ENCODE data around the gene SAC3D1. TPM values are rescaled to one million over a fixed set of nuclear protein-coding genes. Genes with fewer than 3 reads are reported as not detected.

Gene SAC3D1
- total RNA-seq: 10 to 100 TPM; 24.8 to 27.1 TPM
- 12.0 TPM for polyA plus RNA-seq

GRCh38 chr11:65040847-65041622, at the start of gene SAC3D1:
SAC3D1 (plus strand) TSS chr11:65041210; CDS start chr11:65041293, 83 bp downstream.
- CTCF ChIA-PET: interaction anchor here (0.7 to 2.3 kb wide), 9 partner anchors 12 to 739 kb away, joined by 3 to 10 read pairs (median 4); partner anchors contain the start of genes ARL2 and SLC25A45
- H3K36me3 ChIP-seq (ENCODE audit: insufficient read depth, low read length): no peaks in the 10 kb centered on the region
- peak within 1 kb of the TSS; percentile 63 for H3K4me3 ChIP-seq (ENCODE audit: low read length)
- Mint-ChIP-seq H3K4me1 (peaks cover 8 to 19% (median 14%) of the 10 kb centered on the region in 3 donors), H3K9me3 (no peaks in the 10 kb centered on the region), H3K27ac (peak within 1 kb of the TSS; percentile 83 to 95 (median 88)), H3K36me3 (peaks cover 0 to 31% (median 0%) of the 10 kb centered on the region in 3 donors), H3K27me3 (no peaks in the 10 kb centered on the region), H3K4me3 (peak within 1 kb of the TSS; percentile 90 to 95 (median 93))
- H3K27me3 ChIP-seq (ENCODE audit: insufficient read depth, low read length, poor library complexity, severe bottlenecking): no peaks in the 10 kb centered on the region
- DNase-seq: peak; percentile 80 to 91 (median 85)
- H3K4me1 ChIP-seq (ENCODE audit: insufficient read depth, low read length): peaks cover 8% of the 10 kb centered on the region
- POLR2A ChIA-PET: interaction anchor here (0.8 to 2.6 kb wide), 8 partner anchors 9 to 818 kb away, joined by 3 to 14 read pairs (median 4); partner anchors contain the start of genes ARL2, SNX15, SYVN1 and ZNHIT2
- H3K9me3 ChIP-seq (ENCODE audit: low read length): no peaks in the 10 kb centered on the region
- peak within 1 kb of the TSS; percentile 72 for H3K27ac ChIP-seq (ENCODE audit: low read depth, low read length)

DNA sequence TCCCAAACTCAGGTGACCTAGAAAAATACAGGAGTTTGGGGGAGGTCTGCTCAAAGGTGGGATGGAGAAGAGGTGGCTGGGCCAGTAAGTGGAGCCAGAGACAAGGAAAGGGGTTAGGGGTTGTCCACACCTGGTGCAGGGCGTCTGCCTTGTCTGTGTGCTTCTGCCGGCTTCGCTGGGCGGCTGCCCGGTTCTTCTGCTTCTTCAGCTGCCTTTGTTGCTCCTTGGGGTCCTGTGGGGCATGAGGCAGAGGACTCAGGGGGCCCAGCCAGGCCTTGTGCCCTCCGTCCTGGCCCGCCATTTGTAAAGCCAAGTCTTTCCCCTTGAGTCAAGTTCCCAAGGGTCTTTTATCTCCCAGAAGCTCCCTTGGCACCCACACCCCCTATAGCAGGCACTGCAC, 46.7 kb upstream of the SAC3D1 start:
- no peaks in the 10 kb centered on the region for H3K36me3 ChIP-seq (ENCODE audit: insufficient read depth, low read length)
- H3K36me3 Mint-ChIP-seq: no peaks in the 10 kb centered on the region
- H3K4me1 Mint-ChIP-seq: peaks cover 9 to 19% (median 14%) of the 10 kb centered on the region in 3 donors
- peaks cover 16% of the 10 kb centered on the region for H3K4me1 ChIP-seq (ENCODE audit: insufficient read depth, low read length)
- POLR2A ChIA-PET: no interaction called here
- CTCF ChIA-PET: no interaction called here
- no peaks in the 10 kb centered on the region for H3K27me3 ChIP-seq (ENCODE audit: insufficient read depth, low read length, poor library complexity, severe bottlenecking)
- H3K4me3 Mint-ChIP-seq: no peak overlapping the region
- no peak overlapping the region for H3K4me3 ChIP-seq (ENCODE audit: low read length)
- no peak overlapping the region for H3K27ac ChIP-seq (ENCODE audit: low read depth, low read length)
- H3K9me3 ChIP-seq (ENCODE audit: low read length): no peaks in the 10 kb centered on the region
- peak overlapping the region in 1 of 8 donors; percentile 22 for H3K27ac Mint-ChIP-seq
- DNase-seq: no peak
- H3K27me3 Mint-ChIP-seq: peaks cover 0 to 6% of the 10 kb centered on the region in 2 donors
- H3K9me3 Mint-ChIP-seq: no peaks in the 10 kb centered on the region

- H3K27ac Mint-ChIP-seq: peak overlapping the region in 1 of 8 donors; percentile 29
- no peaks in the 10 kb centered on the region for H3K9me3 ChIP-seq (ENCODE audit: low read length)
Observed at GRCh38 chr11:64996327-64996709, 44.7 kb upstream of the SAC3D1 start.

DNA sequence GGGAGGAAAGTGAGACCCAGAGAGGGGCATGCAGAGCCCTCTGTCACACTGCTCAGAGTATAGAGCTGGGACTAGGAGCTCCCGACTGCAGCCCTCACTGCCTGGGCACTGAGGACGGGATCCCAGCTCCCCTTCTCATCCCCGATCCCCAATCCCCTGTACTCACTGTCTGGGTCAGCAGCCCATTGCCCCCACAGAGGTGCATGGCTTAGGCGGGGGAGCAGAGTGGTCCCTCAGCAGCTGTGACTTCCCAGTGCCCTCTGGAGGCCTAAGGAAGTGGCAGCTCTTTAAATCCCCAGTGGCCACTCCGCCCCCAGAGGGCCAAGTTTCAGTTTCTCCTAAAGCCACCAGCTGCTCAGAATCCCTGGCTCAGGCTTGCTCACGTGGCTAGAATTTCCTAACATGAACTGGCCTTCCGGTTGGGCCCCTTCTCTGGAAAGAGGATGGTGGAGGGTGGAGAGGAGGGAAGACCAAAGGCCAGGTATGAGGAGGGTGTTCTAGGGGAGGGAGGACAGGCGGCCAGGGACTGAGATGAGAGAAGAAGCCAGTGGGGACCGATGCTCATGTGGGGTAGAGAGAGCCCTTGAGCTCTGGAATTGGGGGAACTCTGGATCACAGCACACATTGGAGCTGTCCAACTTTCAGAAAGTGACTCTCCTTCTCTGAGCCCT, 44.2 kb upstream of the SAC3D1 start, which contains the start of gene BATF2:
BATF2 (minus strand) TSS at position 262 of the 671 bp plus-strand sequence; CDS start at position 205, 57 bp downstream.
- no peak within 1 kb of the TSS for H3K4me3 ChIP-seq (ENCODE audit: low read length)
- DNase-seq: no peak

More at GRCh38 chr11:64996327-64996709, 44.7 kb upstream of the SAC3D1 start:
- Mint-ChIP-seq H3K9me3 (no peaks in the 10 kb centered on the region), H3K36me3 (no peaks in the 10 kb centered on the region), H3K27me3 (peaks cover 0 to 7% of the 10 kb centered on the region in 2 donors), H3K4me3 (no peak overlapping the region), H3K4me1 (peaks cover 5 to 12% (median 6%) of the 10 kb centered on the region in 3 donors)
- H3K4me3 ChIP-seq (ENCODE audit: low read length): no peak overlapping the region
- ChIA-PET POLR2A (interaction anchor here (0.7 kb wide), 1 partner anchor 17 kb away, joined by 3 read pairs; no protein-coding TSS in a partner anchor), CTCF (interaction anchor here (1.7 kb wide), 1 partner anchor 17 kb away, joined by 5 read pairs; no protein-coding TSS in a partner anchor)
- H3K27me3 ChIP-seq (ENCODE audit: insufficient read depth, low read length, poor library complexity, severe bottlenecking): no peaks in the 10 kb centered on the region
- DNase-seq: no peak
- H3K4me1 ChIP-seq (ENCODE audit: insufficient read depth, low read length): peaks cover 9% of the 10 kb centered on the region
- H3K27ac ChIP-seq (ENCODE audit: low read depth, low read length): peak overlapping the region; percentile 35
- H3K36me3 ChIP-seq (ENCODE audit: insufficient read depth, low read length): no peaks in the 10 kb centered on the region

GRCh38 chr11:64998141-64998540, 42.9 kb upstream of the SAC3D1 start:
- H3K27ac ChIP-seq (ENCODE audit: low read depth, low read length): no peak overlapping the region
- H3K4me3 ChIP-seq (ENCODE audit: low read length): no peak overlapping the region
- Mint-ChIP-seq H3K4me1 (peaks cover 5 to 12% (median 6%) of the 10 kb centered on the region in 3 donors), H3K4me3 (no peak overlapping the region), H3K36me3 (no peaks in the 10 kb centered on the region), H3K27ac (peak overlapping the region in 2 of 8 donors; percentile 9 to 43), H3K9me3 (no peaks in the 10 kb centered on the region), H3K27me3 (peaks cover 0 to 3% of the 10 kb centered on the region in 2 donors)
- POLR2A ChIA-PET: interaction anchor here (0.6 kb wide), 2 partner anchors 16 to 839 kb away, joined by 3 to 4 read pairs; partner anchors contain the start of gene ARL2
- DNase-seq: no peak
- H3K36me3 ChIP-seq (ENCODE audit: insufficient read depth, low read length): no peaks in the 10 kb centered on the region
- no peaks in the 10 kb centered on the region for H3K27me3 ChIP-seq (ENCODE audit: insufficient read depth, low read length, poor library complexity, severe bottlenecking)
- no peaks in the 10 kb centered on the region for H3K9me3 ChIP-seq (ENCODE audit: low read length)
- CTCF ChIA-PET: interaction anchor here (1.3 to 1.7 kb wide), 2 partner anchors 15 to 16 kb away, joined by 3 to 5 read pairs; no protein-coding TSS in a partner anchor
- H3K4me1 ChIP-seq (ENCODE audit: insufficient read depth, low read length): peaks cover 9% of the 10 kb centered on the region

More for the DNA sequence above, 44.2 kb upstream of the SAC3D1 start, which contains the start of gene BATF2:
- peaks cover 0 to 8% of the 10 kb centered on the region in 2 donors for H3K27me3 Mint-ChIP-seq
- CTCF ChIA-PET: interaction anchor here (1.3 to 1.7 kb wide), 2 partner anchors 16 to 18 kb away, joined by 3 to 5 read pairs; no protein-coding TSS in a partner anchor
- no peaks in the 10 kb centered on the region for H3K9me3 Mint-ChIP-seq
- Histone ChIP-seq H3K27ac (ENCODE audit: low read depth, low read length) (peak within 1 kb of the TSS; percentile 35), H3K9me3 (ENCODE audit: low read length) (no peaks in the 10 kb centered on the region), H3K36me3 (ENCODE audit: insufficient read depth, low read length) (no peaks in the 10 kb centered on the region), H3K4me1 (ENCODE audit: insufficient read depth, low read length) (peaks cover 9% of the 10 kb centered on the region), H3K27me3 (ENCODE audit: insufficient read depth, low read length, poor library complexity, severe bottlenecking) (no peaks in the 10 kb centered on the region)
- peak within 1 kb of the TSS in 1 of 8 donors; percentile 29 for H3K27ac Mint-ChIP-seq
- no peak within 1 kb of the TSS for H3K4me3 Mint-ChIP-seq
- H3K36me3 Mint-ChIP-seq: no peaks in the 10 kb centered on the region
- H3K4me1 Mint-ChIP-seq: peaks cover 5 to 12% (median 6%) of the 10 kb centered on the region in 3 donors
- POLR2A ChIA-PET: interaction anchor here (0.7 kb wide), 1 partner anchor 16 kb away, joined by 3 read pairs; no protein-coding TSS in a partner anchor

DNA sequence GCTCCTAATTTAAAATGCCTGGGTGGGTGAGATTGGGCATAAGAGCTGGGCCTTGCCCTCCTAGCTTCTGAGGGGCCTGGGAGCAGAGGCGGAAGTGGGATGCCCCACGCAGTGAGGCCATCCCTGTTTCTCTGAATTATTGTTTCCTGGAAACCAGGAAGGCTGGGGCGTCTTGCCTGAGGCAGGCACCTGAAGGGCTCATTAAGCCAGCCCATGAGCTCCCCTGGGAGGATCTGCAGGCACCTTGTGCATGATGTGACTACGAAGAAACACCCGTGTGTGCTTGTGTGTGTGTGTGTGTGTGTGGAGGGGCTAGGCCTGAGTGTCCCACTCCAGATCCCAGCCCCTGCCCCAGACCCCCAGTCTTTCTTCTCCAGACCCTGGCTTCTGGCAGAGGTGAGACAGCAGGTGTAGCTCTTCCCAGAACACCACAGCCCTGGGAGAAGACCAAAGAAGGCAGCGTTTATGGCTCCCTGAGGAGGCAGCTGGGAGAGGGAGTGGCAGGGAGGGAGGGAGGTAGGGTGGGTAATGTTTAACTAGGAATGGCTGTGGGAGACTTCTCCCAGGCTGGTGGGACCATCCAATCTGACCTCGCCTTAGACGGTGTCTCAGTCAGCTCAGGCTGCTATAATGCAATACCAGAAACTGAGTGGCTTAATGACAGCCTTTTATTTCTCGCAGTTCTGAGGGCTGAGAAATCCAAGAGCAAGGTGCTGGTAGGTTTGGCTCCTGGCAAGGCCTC, 42.1 kb upstream of the SAC3D1 start:
- Histone ChIP-seq H3K27ac (ENCODE audit: low read depth, low read length) (no peak overlapping the region), H3K4me1 (ENCODE audit: insufficient read depth, low read length) (peaks cover 9% of the 10 kb centered on the region), H3K27me3 (ENCODE audit: insufficient read depth, low read length, poor library complexity, severe bottlenecking) (no peaks in the 10 kb centered on the region), H3K4me3 (ENCODE audit: low read length) (no peak overlapping the region), H3K9me3 (ENCODE audit: low read length) (no peaks in the 10 kb centered on the region), H3K36me3 (ENCODE audit: insufficient read depth, low read length) (no peaks in the 10 kb centered on the region)
- DNase-seq: no peak
- Mint-ChIP-seq H3K36me3 (no peaks in the 10 kb centered on the region), H3K4me1 (peaks cover 5 to 12% (median 6%) of the 10 kb centered on the region in 3 donors), H3K27ac (peak overlapping the region in 1 of 8 donors; percentile 64), H3K9me3 (no peaks in the 10 kb centered on the region), H3K4me3 (no peak overlapping the region), H3K27me3 (peaks cover 0 to 4% of the 10 kb centered on the region in 2 donors)
- CTCF ChIA-PET: no interaction called here
- POLR2A ChIA-PET: no interaction called here

- Mint-ChIP-seq H3K27me3 (peaks cover 0 to 3% of the 10 kb centered on the region in 2 donors), H3K4me3 (no peak overlapping the region), H3K36me3 (no peaks in the 10 kb centered on the region), H3K4me1 (peaks cover 5 to 12% (median 6%) of the 10 kb centered on the region in 3 donors), H3K9me3 (no peaks in the 10 kb centered on the region), H3K27ac (no peak overlapping the region)
- Histone ChIP-seq H3K9me3 (ENCODE audit: low read length) (no peaks in the 10 kb centered on the region), H3K27ac (ENCODE audit: low read depth, low read length) (no peak overlapping the region), H3K4me1 (ENCODE audit: insufficient read depth, low read length) (peaks cover 9% of the 10 kb centered on the region), H3K36me3 (ENCODE audit: insufficient read depth, low read length) (no peaks in the 10 kb centered on the region), H3K27me3 (ENCODE audit: insufficient read depth, low read length, poor library complexity, severe bottlenecking) (no peaks in the 10 kb centered on the region), H3K4me3 (ENCODE audit: low read length) (no peak overlapping the region)
- DNase-seq: no peak
- CTCF ChIA-PET: no interaction called here
- POLR2A ChIA-PET: no interaction called here
Observed at GRCh38 chr11:64999478-64999877, 41.5 kb upstream of the SAC3D1 start.
